ENCODE results near the gene STX16.

- TF ChIP-seq TEAD4 (CRISPR knock-in tag; IDR thresholded peaks at IDR 0.05), result no peak
- TF ChIP-seq CTCF (IDR thresholded peaks at IDR 0.05), result no peak
- TF ChIP-seq ZSCAN18 (CRISPR knock-in tag; IDR thresholded peaks at IDR 0.05), result no peak
- TF ChIP-seq SP1 (CRISPR knock-in tag; conservative IDR thresholded peaks at IDR 0.05), result no peak
- TF ChIP-seq CBFB (CRISPR knock-in tag; IDR thresholded peaks at IDR 0.05; ENCODE audit: low read depth), result no peak
- TF ChIP-seq JUN (CRISPR knock-in tag; IDR thresholded peaks at IDR 0.05), result no peak
Measured at GRCh38 chr20:58634521-58635278, 16.4 kb upstream of the STX16 start.

Measured in WTC11 (cell line).